Spinal cord (tissue), 10 donors: ENCODE measurements around the gene SALL3. TPM values are rescaled to one million over a fixed set of nuclear protein-coding genes. Genes with fewer than 3 reads are reported as not detected.
A peak's percentile ranks its signal among the peaks of the same experiment; 100 is the strongest.

Experiments used
- DNase-seq, 6 donors: peaks; one replicate each; pipeline versions ENCODE4 v3.0.0 to v3.0.0-alpha.2; 2013 to 2015; ENCODE audit warnings: low spot score in 6 of 6, low read depth in 4 of 6
- H3K27ac ChIP-seq: one replicate; pipeline ENCODE4 v1.5.1; 2013; ENCODE audit warnings: low read depth, low read length, control low read depth
- H3K27me3 ChIP-seq: one replicate; pipeline ENCODE4 v1.6.1; 2013; ENCODE audit warnings: low read length; ENCODE audit not compliant: control insufficient read depth, insufficient read depth
- H3K36me3 ChIP-seq: one replicate; pipeline ENCODE4 v1.6.1; 2013; ENCODE audit warnings: low read length; ENCODE audit not compliant: control insufficient read depth, insufficient read depth
- H3K4me1 ChIP-seq: one replicate; pipeline ENCODE4 v1.6.1; 2013; ENCODE audit warnings: low read length; ENCODE audit not compliant: control insufficient read depth, insufficient read depth
- H3K4me3 ChIP-seq: one replicate; pipeline ENCODE4 v1.5.1; 2013; ENCODE audit warnings: low read depth, low read length, control low read depth
- H3K9me3 ChIP-seq: one replicate; pipeline ENCODE4 v1.6.1; 2013; ENCODE audit warnings: low read length; ENCODE audit not compliant: control insufficient read depth, insufficient read depth
- WGBS: methylation state at CpG from one replicate; pipeline ENCODE4 v1.1.5; 2013; ENCODE audit warnings: missing lambda C conversion rate; ENCODE audit not compliant: insufficient coverage; 5-methylcytosine and 5-hydroxymethylcytosine counted together
- polyA plus RNA-seq, 2 donors: library from polyadenylated mRNA; unstranded; fragments of 120-200 nt; gene quantifications; one replicate each; pipeline ENCODE4 v1.2.1, GENCODE V29; 2013; ENCODE audit not compliant: insufficient read length in 2 of 2
- total RNA-seq, 2 donors: library from RNA; depleted of rRNA in 1 of 2; stranded (reverse); fragments of 120-200 nt in 1 of 2; fragments of >200 nt in 1 of 2; gene quantifications; one replicate each; pipeline versions ENCODE4 v1.2.3 to v1.2.4, GENCODE V29; 2013 to 2014
- donor health status: healthy.

The SALL3 gene
- total and polyA plus RNA-seq, 4 donors: 18.4 to 119 (median 66.5) TPM

- under 1% methylated on average over 20 of the region's 34 CpGs for WGBS
- DNase-seq: peak in 3 of 6 donors; percentile 36 to 72 (median 61)
- peak overlapping the region; percentile 68 for H3K27ac ChIP-seq
- peaks cover 77% of the 10 kb centered on the region for H3K27me3 ChIP-seq
- no peaks in the 10 kb centered on the region for H3K9me3 ChIP-seq
- peaks cover 23% of the 10 kb centered on the region for H3K4me1 ChIP-seq
- peak overlapping the region; percentile 43 for H3K4me3 ChIP-seq
- H3K36me3 ChIP-seq: peaks cover 7% of the 10 kb centered on the region
Observed at GRCh38 chr18:78977637-78978348, 1.8 kb upstream of the SALL3 start.

DNA sequence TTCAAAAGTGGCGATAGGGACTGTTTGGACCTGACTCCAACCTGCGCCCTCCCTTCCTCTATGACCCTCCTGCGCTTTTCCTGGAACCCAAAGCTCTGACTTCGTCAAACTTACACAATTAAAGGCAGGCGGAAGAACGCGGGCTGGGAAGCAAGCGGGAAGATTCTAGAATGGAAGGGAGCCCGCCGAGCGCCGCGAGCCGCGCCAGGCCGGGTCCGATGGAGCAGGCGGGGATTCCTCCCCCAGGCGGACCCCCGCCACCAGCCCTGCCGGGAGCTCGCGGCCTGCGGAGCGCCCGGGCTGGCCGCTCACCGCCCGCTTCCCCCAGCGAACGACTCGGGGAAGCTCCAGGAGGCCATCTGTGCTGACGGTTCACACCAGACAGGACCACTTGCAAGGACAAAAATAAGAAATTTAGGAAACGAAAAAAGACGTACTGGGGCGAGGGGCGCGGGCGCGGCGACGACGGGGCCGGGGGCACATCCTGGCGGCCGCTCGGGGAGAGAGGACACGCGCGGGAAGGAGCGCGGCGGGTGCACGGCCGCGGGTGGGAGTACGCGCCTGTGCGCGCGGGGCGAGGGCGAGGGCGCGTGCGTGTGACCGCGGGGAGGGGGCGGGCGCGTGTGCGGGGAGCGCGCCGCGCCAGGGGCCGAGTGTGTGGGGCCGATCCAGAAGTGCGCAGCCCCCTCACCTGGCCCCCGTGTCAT, 1.1 kb upstream of the SALL3 start:
- H3K27ac ChIP-seq: peak overlapping the region; percentile 85
- peaks cover 16% of the 10 kb centered on the region for H3K4me1 ChIP-seq
- peaks cover 7% of the 10 kb centered on the region for H3K36me3 ChIP-seq
- no peaks in the 10 kb centered on the region for H3K9me3 ChIP-seq
- peaks cover 72% of the 10 kb centered on the region for H3K27me3 ChIP-seq
- H3K4me3 ChIP-seq: peak overlapping the region; percentile 43
- under 1% methylated on average over 76 of the region's 80 CpGs for WGBS
- peak in 3 of 6 donors; percentile 22 to 75 (median 69) for DNase-seq

GRCh38 chr18:78979056-78979729, 425 bp upstream of the SALL3 start:
- Histone ChIP-seq H3K9me3 (no peaks in the 10 kb centered on the region), H3K4me1 (peaks cover 11% of the 10 kb centered on the region), H3K36me3 (peaks cover 7% of the 10 kb centered on the region), H3K27ac (peak overlapping the region; percentile 85), H3K4me3 (peak overlapping the region; percentile 38), H3K27me3 (peaks cover 73% of the 10 kb centered on the region)
- DNase-seq: peak in 2 of 6 donors; percentile 86 to 89
- under 1% methylated on average over 78 of the region's 98 CpGs for WGBS

DNA sequence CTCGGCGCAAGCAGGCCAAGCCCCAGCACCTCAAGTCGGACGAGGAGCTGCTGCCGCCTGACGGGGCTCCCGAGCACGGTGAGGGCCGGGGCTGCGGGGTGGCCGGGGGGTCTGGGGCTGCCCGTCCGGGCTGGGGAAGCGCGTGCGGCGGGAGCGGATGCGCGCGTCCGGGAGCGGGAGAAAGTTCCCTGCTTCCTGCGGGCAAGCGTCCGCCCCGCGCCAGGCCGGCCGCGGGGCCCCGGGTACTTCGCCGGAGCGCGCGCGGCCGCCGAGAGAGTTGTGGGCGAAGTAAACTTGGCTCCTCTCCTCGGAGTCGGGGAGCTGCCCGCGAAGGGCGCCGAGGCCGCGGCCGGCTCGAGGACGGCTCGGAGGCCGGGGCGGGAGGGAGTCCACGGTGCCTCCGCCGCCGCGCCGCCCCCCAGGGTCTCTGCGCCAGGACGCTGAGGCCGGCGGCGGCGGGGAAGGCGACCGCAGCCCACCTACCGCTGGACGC, 707 bp downstream of the SALL3 start:
- Histone ChIP-seq H3K4me3 (no peak overlapping the region), H3K27me3 (peaks cover 72% of the 10 kb centered on the region), H3K4me1 (peaks cover 8% of the 10 kb centered on the region), H3K27ac (peak overlapping the region; percentile 33), H3K9me3 (no peaks in the 10 kb centered on the region), H3K36me3 (peaks cover 7% of the 10 kb centered on the region)
- WGBS: under 1% methylated on average over 71 of the region's 71 CpGs
- peak in 2 of 6 donors; percentile 12 to 54 for DNase-seq

DNA sequence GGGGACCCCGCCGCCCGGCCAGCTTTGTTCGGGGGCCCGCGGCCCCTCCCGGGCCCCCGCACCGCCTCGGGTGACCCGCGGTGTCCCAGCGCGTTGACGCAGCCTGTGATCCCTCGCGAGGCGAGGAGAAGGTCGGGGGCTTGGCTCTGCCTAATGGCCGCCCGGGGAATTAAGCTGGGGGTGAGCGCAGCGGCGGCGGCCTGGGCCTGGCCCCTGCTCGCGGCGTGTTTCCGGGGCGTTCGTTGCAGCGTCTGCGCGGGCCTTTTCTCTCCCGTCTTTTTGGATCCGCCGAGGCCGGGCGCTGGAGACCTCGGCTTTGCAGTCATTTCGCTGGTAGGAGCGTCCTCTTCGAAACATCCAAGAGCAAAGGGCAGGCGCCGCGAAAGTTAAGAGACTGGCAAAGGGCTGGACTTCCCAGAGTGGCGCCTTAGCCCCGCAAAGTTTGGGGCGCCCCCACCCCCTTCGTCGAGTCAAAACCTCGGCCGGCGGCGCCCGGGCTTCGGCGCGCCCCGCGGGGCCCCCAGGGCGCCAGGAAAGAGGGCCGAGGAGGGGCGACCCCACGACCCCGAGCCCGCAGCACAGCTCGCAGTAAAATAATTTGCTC, 1.3 kb downstream of the SALL3 start:
- peak in 2 of 6 donors; percentile 54 to 67 for DNase-seq
- Histone ChIP-seq H3K9me3 (no peaks in the 10 kb centered on the region), H3K27me3 (peaks cover 72% of the 10 kb centered on the region), H3K4me3 (peak overlapping the region; percentile 29), H3K36me3 (peaks cover 7% of the 10 kb centered on the region), H3K27ac (peak overlapping the region; percentile 84), H3K4me1 (peaks cover 8% of the 10 kb centered on the region)
- under 1% methylated on average over 68 of the region's 68 CpGs for WGBS

GRCh38 chr18:78981394-78981831, 1.8 kb downstream of the SALL3 start:
- DNase-seq: peak in 2 of 6 donors; percentile 71 to 79
- Histone ChIP-seq H3K27ac (peak overlapping the region; percentile 84), H3K27me3 (peaks cover 69% of the 10 kb centered on the region), H3K4me1 (peaks cover 8% of the 10 kb centered on the region), H3K36me3 (peaks cover 7% of the 10 kb centered on the region), H3K9me3 (no peaks in the 10 kb centered on the region), H3K4me3 (peak overlapping the region; percentile 29)
- 6% methylated on average over 10 of the region's 13 CpGs for WGBS

DNA sequence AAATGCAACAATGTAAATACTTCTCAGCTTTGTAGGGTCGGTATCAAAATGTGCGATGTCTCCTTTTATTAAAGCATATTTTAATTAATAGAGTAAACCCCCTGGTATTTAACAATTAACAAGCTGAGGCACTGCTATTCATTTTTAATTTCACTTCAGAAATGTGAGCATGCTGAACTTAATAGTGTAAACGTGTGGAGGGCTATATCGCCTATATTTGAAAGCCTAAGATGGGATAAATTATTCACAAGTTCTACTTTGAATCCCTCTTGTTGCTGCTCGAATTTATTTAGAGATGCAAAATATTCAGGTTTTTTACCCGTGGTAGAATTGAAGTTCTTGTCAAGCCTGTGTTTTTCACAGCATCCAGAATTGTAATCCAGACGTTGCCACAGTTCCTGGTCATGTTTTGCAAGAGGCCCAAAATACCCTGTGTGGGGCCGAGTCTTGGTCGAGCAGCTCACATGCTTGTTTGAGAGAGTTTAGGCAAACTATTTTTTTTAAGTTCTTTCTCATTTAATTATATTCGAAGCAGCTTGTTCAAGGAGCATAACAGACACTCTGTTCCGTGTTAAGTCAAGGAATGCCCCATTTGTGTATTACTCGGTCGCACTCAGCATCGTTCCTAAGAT, 2.5 kb downstream of the SALL3 start:
- WGBS: 34% methylated on average over 4 of the region's 14 CpGs

GRCh38 chr18:78983512-78983911, 3.9 kb downstream of the SALL3 start:
- H3K27ac ChIP-seq: peak overlapping the region; percentile 70
- no CpG with 5 or more reads among the region's 3 CpGs for WGBS
- H3K9me3 ChIP-seq: no peaks in the 10 kb centered on the region
- peaks cover 4% of the 10 kb centered on the region for H3K36me3 ChIP-seq
- H3K4me1 ChIP-seq: no peaks in the 10 kb centered on the region
- DNase-seq: peak in 2 of 6 donors; percentile 60 to 79
- peak overlapping the region; percentile 33 for H3K4me3 ChIP-seq
- peaks cover 53% of the 10 kb centered on the region for H3K27me3 ChIP-seq

More for the DNA sequence above, 2.5 kb downstream of the SALL3 start:
- H3K27ac ChIP-seq: peak overlapping the region; percentile 84
- peaks cover 5% of the 10 kb centered on the region for H3K36me3 ChIP-seq
- peaks cover 5% of the 10 kb centered on the region for H3K4me1 ChIP-seq
- H3K9me3 ChIP-seq: no peaks in the 10 kb centered on the region
- peak overlapping the region; percentile 29 for H3K4me3 ChIP-seq
- H3K27me3 ChIP-seq: peaks cover 65% of the 10 kb centered on the region
- DNase-seq: peak in 2 of 6 donors; percentile 69 to 72
